Measurements from ENCODE around the gene MED12. TPM values are rescaled to one million over a fixed set of nuclear protein-coding genes. Genes with fewer than 3 reads are reported as not detected.
A peak's percentile ranks its signal among the peaks of the same experiment; 100 is the strongest.

MED12 gene
- total RNA-seq, result 23.2 TPM
- long read RNA-seq, full-length matches to known transcripts, result 5 of 17 reads
- long read RNA-seq, partial matches to known transcripts, result 6 of 17 reads
- long read RNA-seq, other reads (novel, unspliced or antisense), result 6 of 17 reads

- H3K36me3 ChIP-seq, result peaks cover 25% of the 10 kb centered on the region
- intact Hi-C loops (cut with micrococcal nuclease), result no loop called here
- peak within 1 kb of the TSS; percentile 73 for H3K4me3 ChIP-seq
- no peaks in the 10 kb centered on the region for H3K27me3 ChIP-seq (ENCODE audit: low read depth)
- DNase-seq, result peak; percentile 86
- peak within 1 kb of the TSS; percentile 76 for H3K27ac ChIP-seq (replicated peaks)
- no peaks in the 10 kb centered on the region for H3K9me3 ChIP-seq (replicated peaks)
- H3K4me1 ChIP-seq, result peaks cover 13% of the 10 kb centered on the region
- TF ChIP-seq CTCF (IDR thresholded peaks at IDR 0.05; ENCODE audit: borderline replicate concordance), result no peak
These were observed at the start of gene MED12 for GRCh38 chrX:71118032-71118984. Gene MED12 (plus strand): TSS chrX:71118596. CDS start chrX:71118755, 159 bp downstream.

GRCh38 chrX:71070531-71070930, 47.9 kb upstream of the MED12 start:
- H3K4me3 ChIP-seq, result no peak overlapping the region
- H3K4me1 ChIP-seq, result peaks cover 7% of the 10 kb centered on the region
- no peak for DNase-seq
- H3K27ac ChIP-seq (replicated peaks), result no peak overlapping the region
- TF ChIP-seq CTCF (IDR thresholded peaks at IDR 0.05; ENCODE audit: borderline replicate concordance), result no peak
- H3K27me3 ChIP-seq (ENCODE audit: low read depth), result no peaks in the 10 kb centered on the region
- no peaks in the 10 kb centered on the region for H3K36me3 ChIP-seq
- no peaks in the 10 kb centered on the region for H3K9me3 ChIP-seq (replicated peaks)
- intact Hi-C loops (cut with micrococcal nuclease), result no loop called here

GRCh38 chrX:71081330-71082123, 36.9 kb upstream of the MED12 start:
- Histone ChIP-seq H3K27me3 (ENCODE audit: low read depth) (no peaks in the 10 kb centered on the region), H3K36me3 (no peaks in the 10 kb centered on the region), H3K4me3 (no peak overlapping the region), H3K27ac (replicated peaks) (no peak overlapping the region), H3K4me1 (no peaks in the 10 kb centered on the region), H3K9me3 (replicated peaks) (no peaks in the 10 kb centered on the region)
- intact Hi-C loops (cut with micrococcal nuclease), result no loop called here
- DNase-seq, result no peak
- no peak for TF ChIP-seq CTCF (IDR thresholded peaks at IDR 0.05; ENCODE audit: borderline replicate concordance)

GRCh38 chrX:71082124-71082647, 36.2 kb upstream of the MED12 start:
- Histone ChIP-seq H3K9me3 (replicated peaks) (no peaks in the 10 kb centered on the region), H3K4me3 (no peak overlapping the region), H3K36me3 (no peaks in the 10 kb centered on the region), H3K27ac (replicated peaks) (no peak overlapping the region), H3K4me1 (no peaks in the 10 kb centered on the region), H3K27me3 (ENCODE audit: low read depth) (no peaks in the 10 kb centered on the region)
- intact Hi-C loops (cut with micrococcal nuclease), result no loop called here
- DNase-seq, result no peak
- TF ChIP-seq CTCF (IDR thresholded peaks at IDR 0.05; ENCODE audit: borderline replicate concordance), result no peak

GRCh38 chrX:71082822-71083221, 35.6 kb upstream of the MED12 start:
- Histone ChIP-seq H3K9me3 (replicated peaks) (no peaks in the 10 kb centered on the region), H3K27ac (replicated peaks) (no peak overlapping the region), H3K36me3 (no peaks in the 10 kb centered on the region), H3K4me3 (no peak overlapping the region), H3K27me3 (ENCODE audit: low read depth) (no peaks in the 10 kb centered on the region), H3K4me1 (no peaks in the 10 kb centered on the region)
- DNase-seq, result no peak
- intact Hi-C loops (cut with micrococcal nuclease), result no loop called here
- TF ChIP-seq CTCF (IDR thresholded peaks at IDR 0.05; ENCODE audit: borderline replicate concordance), result no peak
